WERI-Rb-1 (cell line): ENCODE data around the gene ACOXL.

ENCODE experiments used
- DNase-seq: peaks from one replicate; pipeline ENCODE4 v3.0.0-alpha.2; 2020
- H3K27ac ChIP-seq: fragments of 250-450 bp; sonication (Bioruptor Pico); 2 replicates; pipeline ENCODE4 v1.5.1; 2020; ENCODE audit warnings: mild to moderate bottlenecking, moderate library complexity
- H3K27me3 ChIP-seq: fragments of 250-450 bp; sonication (Bioruptor Pico); 2 replicates; pipeline ENCODE4 v1.5.1; 2021; ENCODE audit warnings: mild to moderate bottlenecking, low read depth, moderate library complexity; ENCODE audit not compliant: insufficient read depth, severe bottlenecking
- H3K36me3 ChIP-seq: fragments of 250-450 bp; sonication (Bioruptor Pico); 2 replicates; pipeline ENCODE4 v1.5.1; 2020; ENCODE audit warnings: mild to moderate bottlenecking, moderate library complexity
- H3K4me3 ChIP-seq: 2 replicates; pipeline ENCODE4 v1.5.1; 2011; ENCODE audit warnings: low read depth, mild to moderate bottlenecking, control low read depth, low read length
- H3K9me3 ChIP-seq: fragments of 250-450 bp; sonication (Bioruptor Pico); 2 replicates; pipeline ENCODE4 v1.5.1; 2021; ENCODE audit warnings: mild to moderate bottlenecking, moderate library complexity; ENCODE audit not compliant: severe bottlenecking
- TF ChIP-seq, protein P1 (sequence below): IDR thresholded peaks from 2 replicates; pipeline ENCODE4 v1.5.1; 2011; ENCODE audit warnings: low read depth, mild to moderate bottlenecking, control low read depth, inconsistent platforms, low read length

The ACOXL gene

DNA sequence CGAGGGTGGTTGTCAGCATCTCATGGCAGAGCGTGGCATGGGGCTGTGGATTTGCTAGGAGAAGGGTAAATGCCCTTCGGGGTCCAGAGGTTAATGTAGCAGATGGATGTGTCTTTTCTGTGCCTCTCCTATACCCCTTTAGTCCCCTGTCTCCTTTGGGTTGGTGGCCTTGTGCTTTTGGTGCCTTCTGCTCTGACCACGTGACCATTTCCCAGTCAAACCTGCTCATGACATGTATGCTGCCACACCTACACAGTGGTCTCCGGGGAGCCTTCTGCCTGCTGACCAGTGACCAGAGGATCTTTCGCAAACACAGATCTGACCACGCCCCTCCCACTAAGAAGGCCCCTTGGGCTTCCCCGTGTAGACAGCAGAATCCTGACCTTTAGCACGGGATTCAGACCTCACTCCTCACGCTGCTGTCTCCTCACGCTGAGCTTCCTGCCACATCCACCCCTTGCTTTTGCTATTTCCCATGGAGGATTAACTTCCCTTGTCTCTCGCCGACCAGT, 116.2 kb downstream of the ACOXL start:
- no peak for DNase-seq
- Histone ChIP-seq H3K27me3 (peaks cover 91% of the 10 kb centered on the region), H3K9me3 (no peaks in the 10 kb centered on the region), H3K4me3 (no peak overlapping the region), H3K36me3 (no peaks in the 10 kb centered on the region), H3K27ac (no peak overlapping the region)
- TF ChIP-seq, protein P1, sequence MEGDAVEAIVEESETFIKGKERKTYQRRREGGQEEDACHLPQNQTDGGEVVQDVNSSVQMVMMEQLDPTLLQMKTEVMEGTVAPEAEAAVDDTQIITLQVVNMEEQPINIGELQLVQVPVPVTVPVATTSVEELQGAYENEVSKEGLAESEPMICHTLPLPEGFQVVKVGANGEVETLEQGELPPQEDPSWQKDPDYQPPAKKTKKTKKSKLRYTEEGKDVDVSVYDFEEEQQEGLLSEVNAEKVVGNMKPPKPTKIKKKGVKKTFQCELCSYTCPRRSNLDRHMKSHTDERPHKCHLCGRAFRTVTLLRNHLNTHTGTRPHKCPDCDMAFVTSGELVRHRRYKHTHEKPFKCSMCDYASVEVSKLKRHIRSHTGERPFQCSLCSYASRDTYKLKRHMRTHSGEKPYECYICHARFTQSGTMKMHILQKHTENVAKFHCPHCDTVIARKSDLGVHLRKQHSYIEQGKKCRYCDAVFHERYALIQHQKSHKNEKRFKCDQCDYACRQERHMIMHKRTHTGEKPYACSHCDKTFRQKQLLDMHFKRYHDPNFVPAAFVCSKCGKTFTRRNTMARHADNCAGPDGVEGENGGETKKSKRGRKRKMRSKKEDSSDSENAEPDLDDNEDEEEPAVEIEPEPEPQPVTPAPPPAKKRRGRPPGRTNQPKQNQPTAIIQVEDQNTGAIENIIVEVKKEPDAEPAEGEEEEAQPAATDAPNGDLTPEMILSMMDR: no peak

DNA sequence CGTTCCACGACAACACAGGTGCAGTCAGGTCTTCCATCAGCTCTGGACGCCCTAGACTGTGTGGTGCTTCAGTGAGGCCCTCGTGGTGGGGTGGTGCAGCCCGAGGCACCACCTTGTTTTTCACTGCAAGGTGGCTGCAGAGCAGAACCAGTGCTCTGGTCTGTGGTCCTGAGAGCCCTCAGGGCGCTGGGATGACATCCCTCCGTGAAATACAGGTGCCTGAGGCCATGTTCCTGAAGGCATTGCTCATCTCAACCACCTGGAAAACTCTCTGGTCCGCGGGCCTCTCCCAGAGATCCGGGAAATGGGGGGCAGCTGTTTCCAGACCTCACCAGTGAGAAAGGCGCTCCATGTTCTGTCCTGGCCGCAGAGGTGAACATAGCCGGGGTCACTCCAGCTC, 119.2 kb downstream of the ACOXL start:
- TF ChIP-seq, protein P1: no peak
- Histone ChIP-seq H3K27ac (no peak overlapping the region), H3K27me3 (peaks cover 90% of the 10 kb centered on the region), H3K4me3 (no peak overlapping the region), H3K9me3 (no peaks in the 10 kb centered on the region), H3K36me3 (no peaks in the 10 kb centered on the region)
- no peak for DNase-seq

DNA sequence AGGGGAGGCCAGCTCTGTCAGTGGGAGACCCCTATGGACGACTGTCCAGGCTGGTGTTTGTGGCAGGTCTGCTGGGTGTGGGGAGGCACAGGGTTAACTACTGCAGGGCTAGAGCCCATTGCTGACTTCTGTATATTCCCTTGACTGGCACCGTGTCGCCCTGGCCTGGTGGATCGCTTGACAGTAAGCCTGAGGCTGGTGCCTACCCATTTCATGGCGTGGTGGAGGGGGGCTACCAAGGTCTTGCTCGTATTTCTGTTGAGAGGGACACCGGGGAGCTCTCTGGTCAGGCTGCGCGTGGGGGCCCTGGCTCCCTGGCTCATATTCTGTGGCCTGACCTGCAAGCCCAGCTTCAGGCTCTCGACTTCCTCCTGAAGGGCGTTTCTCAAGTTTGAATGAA, 119.7 kb downstream of the ACOXL start:
- Histone ChIP-seq H3K4me3 (no peak overlapping the region), H3K27ac (no peak overlapping the region), H3K27me3 (peaks cover 91% of the 10 kb centered on the region), H3K36me3 (no peaks in the 10 kb centered on the region), H3K9me3 (no peaks in the 10 kb centered on the region)
- TF ChIP-seq, protein P1: no peak
- DNase-seq: no peak

DNA sequence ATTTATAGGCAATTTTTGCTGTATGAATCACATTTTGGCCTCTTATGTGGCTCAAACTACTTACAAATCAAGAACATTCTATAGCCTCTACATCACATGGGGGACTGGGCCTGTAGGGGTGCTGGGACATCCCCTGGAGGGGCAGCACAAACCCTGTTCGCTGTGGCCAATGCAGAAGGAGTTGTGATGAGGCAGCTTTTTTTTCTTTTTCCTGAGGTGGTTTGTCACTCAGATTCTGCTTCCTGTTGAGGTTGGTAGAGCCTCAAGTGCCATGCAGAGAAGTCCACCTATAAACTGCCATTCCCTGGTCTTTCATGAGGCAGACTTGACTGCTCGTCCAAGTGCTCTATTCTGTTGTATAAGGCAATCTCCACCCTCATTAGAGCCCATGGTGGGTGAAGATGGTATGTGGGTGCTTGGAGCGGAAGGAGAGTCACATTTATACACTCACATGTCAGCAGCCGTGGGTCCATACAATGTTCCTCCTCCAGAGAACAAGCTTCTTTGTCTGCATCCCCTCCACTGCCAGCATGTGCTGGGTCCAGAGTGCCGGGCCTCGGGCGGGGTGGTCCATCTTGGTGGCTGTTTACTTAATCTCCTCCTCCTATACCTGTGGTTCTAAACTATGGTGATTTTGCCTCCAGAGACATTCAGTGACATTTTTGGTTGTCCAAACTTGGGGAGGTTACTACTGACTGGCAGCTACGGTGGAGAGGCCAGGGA, 120.3 kb downstream of the ACOXL start:
- Histone ChIP-seq H3K36me3 (no peaks in the 10 kb centered on the region), H3K27me3 (peaks cover 91% of the 10 kb centered on the region), H3K4me3 (no peak overlapping the region), H3K9me3 (no peaks in the 10 kb centered on the region), H3K27ac (no peak overlapping the region)
- DNase-seq: no peak
- TF ChIP-seq, protein P1: no peak

DNA sequence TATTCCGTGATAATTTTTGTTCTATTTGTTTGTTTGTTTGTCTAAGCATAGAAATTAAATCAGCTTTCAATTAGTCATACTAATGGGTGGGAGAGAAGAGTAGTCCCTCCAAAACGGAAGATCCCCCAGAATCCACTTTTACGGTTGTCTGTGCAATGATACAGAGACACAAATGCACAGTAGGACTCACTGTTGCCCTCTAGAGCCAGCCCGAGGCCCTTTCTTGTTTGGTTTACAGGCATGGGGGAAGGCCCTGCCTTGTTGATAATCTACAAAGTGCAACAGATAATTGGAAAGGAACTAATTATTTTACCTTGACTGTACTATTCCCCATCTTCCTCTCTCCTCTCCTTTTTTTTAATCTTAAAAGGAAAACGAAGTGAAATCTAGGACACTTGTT, 121.1 kb downstream of the ACOXL start:
- no peaks in the 10 kb centered on the region for H3K9me3 ChIP-seq
- no peaks in the 10 kb centered on the region for H3K36me3 ChIP-seq
- no peak overlapping the region for H3K4me3 ChIP-seq
- peak; percentile 27 for DNase-seq
- TF ChIP-seq, protein P1: peak; percentile 68
- H3K27ac ChIP-seq: no peak overlapping the region
- H3K27me3 ChIP-seq: peaks cover 91% of the 10 kb centered on the region

DNA sequence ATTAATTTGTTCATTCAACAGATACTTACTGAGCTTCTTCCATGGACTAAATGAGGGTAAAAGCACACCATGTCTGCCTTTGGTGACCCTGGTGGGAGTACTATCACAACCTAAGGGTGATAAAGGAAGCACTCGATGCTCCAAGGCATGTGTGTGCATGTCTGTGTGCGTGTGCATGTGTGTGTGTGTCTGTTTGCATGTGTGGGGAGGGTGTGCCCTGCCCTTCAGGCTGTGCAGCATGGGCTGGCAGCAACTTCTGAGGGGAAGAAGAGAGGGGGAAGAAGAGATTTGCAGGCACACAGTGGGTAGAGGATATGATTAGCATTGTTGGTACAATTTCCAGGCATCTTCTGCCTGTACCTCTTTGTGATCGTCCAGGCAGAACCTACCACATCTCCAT, 121.6 kb downstream of the ACOXL start:
- Histone ChIP-seq H3K27ac (no peak overlapping the region), H3K9me3 (no peaks in the 10 kb centered on the region), H3K36me3 (no peaks in the 10 kb centered on the region), H3K27me3 (peaks cover 91% of the 10 kb centered on the region), H3K4me3 (no peak overlapping the region)
- no peak for DNase-seq
- TF ChIP-seq, protein P1: no peak
